Measurements from ENCODE around the gene RHOF.

DNA sequence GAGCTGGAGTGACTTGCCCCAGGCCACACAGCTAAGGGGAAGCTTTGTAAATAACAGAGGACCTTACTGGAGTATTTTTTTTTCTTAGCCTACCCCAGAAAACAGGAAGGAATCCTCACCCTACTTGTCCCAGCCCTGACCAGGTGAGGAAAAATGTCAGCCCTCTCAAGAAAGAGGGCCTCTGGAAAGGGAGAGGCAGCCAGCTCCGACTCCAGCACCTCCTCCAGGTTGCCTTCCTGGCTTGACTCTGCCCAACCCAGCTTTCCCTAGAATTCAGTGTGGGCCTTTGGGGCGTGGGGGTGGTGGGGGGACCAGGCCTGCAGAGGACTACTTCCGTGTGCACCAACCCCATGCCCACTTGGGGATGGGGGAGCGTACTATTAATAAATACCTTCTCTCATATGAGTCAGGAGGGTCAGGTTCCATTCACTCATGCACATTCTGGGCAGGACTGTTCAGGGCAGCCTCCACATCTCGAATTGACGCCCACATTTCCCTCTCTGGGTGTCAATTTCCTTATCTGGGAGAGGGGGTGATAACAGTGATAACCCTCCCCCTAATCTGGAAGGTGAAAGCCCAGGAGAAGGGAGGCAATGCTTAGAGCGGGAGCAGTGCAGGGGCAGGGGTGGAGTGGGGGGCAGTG is 5.2 kb downstream of the RHOF start:
- no peak for TF ChIP-seq EZH2 (IDR thresholded peaks at IDR 0.05; ENCODE audit: insufficient read depth, low read length)
- no peak for TF ChIP-seq CTCF (IDR thresholded peaks at IDR 0.05; ENCODE audit: insufficient read depth, low read depth, low read length)

Measured in astrocyte (in vitro differentiated cells and primary cell).